Measurements from ENCODE around the gene MS4A18.

MS4A18 gene

GRCh38 chr11:60743058-60743457 lies 18.5 kb downstream of the MS4A18 start:
- no peaks in the 10 kb centered on the region for H3K4me1 ChIP-seq (ENCODE audit: insufficient read depth, poor library complexity, severe bottlenecking)
- ATAC-seq (ENCODE audit: low read depth): no peak
- H3K27me3 ChIP-seq (ENCODE audit: insufficient read depth, poor library complexity, severe bottlenecking): no peaks in the 10 kb centered on the region
- no peaks in the 10 kb centered on the region for H3K9me3 ChIP-seq (ENCODE audit: severe bottlenecking)
- no peak overlapping the region for H3K27ac ChIP-seq (ENCODE audit: poor library complexity, severe bottlenecking)
- DNase-seq (ENCODE audit: low spot score): no peak
- TF ChIP-seq CTCF (IDR thresholded peaks at IDR 0.05; ENCODE audit: poor library complexity, severe bottlenecking): no peak
- no peak overlapping the region for H3K4me3 ChIP-seq (ENCODE audit: severe bottlenecking)
- H3K36me3 ChIP-seq (ENCODE audit: low read depth): no peaks in the 10 kb centered on the region

GRCh38 chr11:60744114-60744513 lies 19.6 kb downstream of the MS4A18 start:
- Histone ChIP-seq H3K36me3 (ENCODE audit: low read depth) (no peaks in the 10 kb centered on the region), H3K4me1 (ENCODE audit: insufficient read depth, poor library complexity, severe bottlenecking) (no peaks in the 10 kb centered on the region), H3K27me3 (ENCODE audit: insufficient read depth, poor library complexity, severe bottlenecking) (no peaks in the 10 kb centered on the region), H3K27ac (ENCODE audit: poor library complexity, severe bottlenecking) (no peak overlapping the region), H3K4me3 (ENCODE audit: severe bottlenecking) (no peak overlapping the region), H3K9me3 (ENCODE audit: severe bottlenecking) (no peaks in the 10 kb centered on the region)
- no peak for ATAC-seq (ENCODE audit: low read depth)
- no peak for TF ChIP-seq CTCF (IDR thresholded peaks at IDR 0.05; ENCODE audit: poor library complexity, severe bottlenecking)
- no peak for DNase-seq (ENCODE audit: low spot score)

- Histone ChIP-seq H3K4me3 (ENCODE audit: severe bottlenecking) (no peak overlapping the region), H3K9me3 (ENCODE audit: severe bottlenecking) (no peaks in the 10 kb centered on the region), H3K27ac (ENCODE audit: poor library complexity, severe bottlenecking) (no peak overlapping the region), H3K27me3 (ENCODE audit: insufficient read depth, poor library complexity, severe bottlenecking) (no peaks in the 10 kb centered on the region), H3K36me3 (ENCODE audit: low read depth) (no peaks in the 10 kb centered on the region), H3K4me1 (ENCODE audit: insufficient read depth, poor library complexity, severe bottlenecking) (no peaks in the 10 kb centered on the region)
- no peak for TF ChIP-seq CTCF (IDR thresholded peaks at IDR 0.05; ENCODE audit: poor library complexity, severe bottlenecking)
- no peak for DNase-seq (ENCODE audit: low spot score)
- ATAC-seq (ENCODE audit: low read depth): no peak
Measured at GRCh38 chr11:60747359-60747873, 22.9 kb downstream of the MS4A18 start.

- Histone ChIP-seq H3K4me3 (ENCODE audit: severe bottlenecking) (no peak overlapping the region), H3K27ac (ENCODE audit: poor library complexity, severe bottlenecking) (no peak overlapping the region), H3K4me1 (ENCODE audit: insufficient read depth, poor library complexity, severe bottlenecking) (no peaks in the 10 kb centered on the region), H3K36me3 (ENCODE audit: low read depth) (no peaks in the 10 kb centered on the region), H3K27me3 (ENCODE audit: insufficient read depth, poor library complexity, severe bottlenecking) (no peaks in the 10 kb centered on the region), H3K9me3 (ENCODE audit: severe bottlenecking) (no peaks in the 10 kb centered on the region)
- TF ChIP-seq CTCF (IDR thresholded peaks at IDR 0.05; ENCODE audit: poor library complexity, severe bottlenecking): no peak
- no peak for ATAC-seq (ENCODE audit: low read depth)
- no peak for DNase-seq (ENCODE audit: low spot score)
Measured at GRCh38 chr11:60748225-60748624, 23.7 kb downstream of the MS4A18 start.

- Histone ChIP-seq H3K27me3 (ENCODE audit: insufficient read depth, poor library complexity, severe bottlenecking) (no peaks in the 10 kb centered on the region), H3K9me3 (ENCODE audit: severe bottlenecking) (no peaks in the 10 kb centered on the region), H3K4me3 (ENCODE audit: severe bottlenecking) (no peak overlapping the region), H3K36me3 (ENCODE audit: low read depth) (no peaks in the 10 kb centered on the region), H3K27ac (ENCODE audit: poor library complexity, severe bottlenecking) (no peak overlapping the region), H3K4me1 (ENCODE audit: insufficient read depth, poor library complexity, severe bottlenecking) (no peaks in the 10 kb centered on the region)
- DNase-seq (ENCODE audit: low spot score): no peak
- TF ChIP-seq CTCF (IDR thresholded peaks at IDR 0.05; ENCODE audit: poor library complexity, severe bottlenecking): no peak
- no peak for ATAC-seq (ENCODE audit: low read depth)
Measured at GRCh38 chr11:60748821-60749220, 24.3 kb downstream of the MS4A18 start.
